ENCODE results near the gene SETD3. TPM values are rescaled to one million over a fixed set of nuclear protein-coding genes. Genes with fewer than 3 reads are reported as not detected.

Gene SETD3
- total RNA-seq, 1 donor from 2014 or later = 99.1 TPM

- intact Hi-C loops (cut with micrococcal nuclease) = no loop called here
- ATAC-seq (peak; percentile 50), DNase-seq (no peak)
Measured at GRCh38 chr14:99468081-99468480, 12.6 kb downstream of the SETD3 start.

DNA sequence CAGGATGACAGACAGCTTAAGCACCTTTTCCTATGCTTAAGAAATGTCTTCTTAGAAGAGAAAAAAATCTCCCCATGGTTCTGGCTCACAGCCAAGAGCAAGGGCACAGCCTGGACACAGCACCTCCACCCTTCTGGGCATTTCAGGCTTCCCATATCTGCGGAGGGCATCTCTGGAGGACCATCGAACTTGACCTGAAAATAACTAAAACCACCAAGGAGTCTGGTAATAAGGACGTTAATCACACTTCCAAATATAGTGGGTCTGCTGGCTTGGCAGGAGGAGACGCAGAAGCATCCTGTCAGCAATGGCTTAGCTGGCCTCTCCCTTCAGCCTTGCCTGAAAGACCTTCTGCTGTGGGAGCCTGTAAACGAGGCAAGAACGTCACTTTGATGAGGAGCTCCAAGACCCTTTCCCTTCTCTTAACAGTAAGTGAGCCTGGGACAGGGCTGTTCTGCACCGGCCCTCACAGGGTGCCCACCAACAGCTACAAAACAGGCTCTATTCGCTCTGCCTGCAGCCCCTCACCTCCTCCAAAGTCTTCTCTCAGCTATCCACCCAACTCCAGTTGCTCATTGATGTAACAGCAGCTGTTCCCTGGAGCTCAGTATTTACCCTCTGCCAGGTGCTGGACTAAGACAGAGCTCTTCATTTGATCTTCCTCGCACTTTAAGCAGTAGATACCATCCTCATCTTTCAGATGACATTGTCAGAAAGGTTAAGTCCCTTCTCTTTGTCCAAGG is 13.2 kb downstream of the SETD3 start:
- ATAC-seq (peak; percentile 72), DNase-seq (no peak)
- intact Hi-C loops (cut with micrococcal nuclease) = no loop called here

DNA sequence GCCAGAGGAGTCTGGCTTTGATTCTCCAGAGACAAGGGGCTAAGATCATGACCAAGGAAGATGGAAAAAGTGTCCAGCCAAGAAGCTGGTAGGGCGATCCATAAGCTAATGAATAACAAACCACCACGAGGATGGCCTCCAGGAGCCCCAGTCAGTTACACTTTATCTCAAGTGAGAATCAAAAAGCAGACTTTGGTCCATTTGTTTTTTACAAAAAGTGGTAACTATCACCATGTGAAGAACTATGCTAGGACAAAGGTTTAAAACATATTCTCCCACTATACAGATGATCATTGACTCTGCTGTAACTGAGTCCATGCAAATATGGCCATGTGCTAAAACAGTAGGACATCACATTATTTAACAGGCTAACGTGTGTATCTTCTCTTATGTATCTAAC is 13.9 kb downstream of the SETD3 start:
- intact Hi-C loops (cut with micrococcal nuclease) = no loop called here
- DNase-seq (no peak), ATAC-seq (no peak)

GRCh38 chr14:99465288-99465687 is 15.4 kb downstream of the SETD3 start:
- DNase-seq (no peak), ATAC-seq (no peak)
- intact Hi-C loops (cut with micrococcal nuclease) = no loop called here

- ATAC-seq = no peak
- intact Hi-C loops (cut with micrococcal nuclease) = no loop called here
- DNase-seq = no peak
Measured at GRCh38 chr14:99463974-99464373, 16.7 kb downstream of the SETD3 start.

DNA sequence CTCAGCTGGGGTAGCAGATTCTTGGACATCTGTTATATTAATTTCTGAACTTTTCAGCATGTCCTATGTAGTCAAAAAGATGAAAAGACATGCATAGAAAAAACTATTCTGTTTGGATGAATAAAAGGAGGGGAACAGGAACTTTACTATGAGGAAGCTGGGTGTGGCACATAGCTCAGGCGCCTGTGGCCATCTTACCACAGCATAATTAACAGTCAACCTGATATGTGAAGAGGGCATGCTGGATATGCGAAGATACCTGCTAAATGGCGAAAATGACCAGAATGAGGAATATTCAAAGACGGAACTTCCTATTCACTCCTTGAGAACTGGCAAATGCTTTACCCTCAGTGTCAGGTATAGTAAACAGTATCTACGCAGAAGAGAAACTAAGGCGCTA is 18.4 kb downstream of the SETD3 start:
- intact Hi-C loops (cut with micrococcal nuclease) = no loop called here
- no peak for DNase-seq
- no peak for ATAC-seq

DNA sequence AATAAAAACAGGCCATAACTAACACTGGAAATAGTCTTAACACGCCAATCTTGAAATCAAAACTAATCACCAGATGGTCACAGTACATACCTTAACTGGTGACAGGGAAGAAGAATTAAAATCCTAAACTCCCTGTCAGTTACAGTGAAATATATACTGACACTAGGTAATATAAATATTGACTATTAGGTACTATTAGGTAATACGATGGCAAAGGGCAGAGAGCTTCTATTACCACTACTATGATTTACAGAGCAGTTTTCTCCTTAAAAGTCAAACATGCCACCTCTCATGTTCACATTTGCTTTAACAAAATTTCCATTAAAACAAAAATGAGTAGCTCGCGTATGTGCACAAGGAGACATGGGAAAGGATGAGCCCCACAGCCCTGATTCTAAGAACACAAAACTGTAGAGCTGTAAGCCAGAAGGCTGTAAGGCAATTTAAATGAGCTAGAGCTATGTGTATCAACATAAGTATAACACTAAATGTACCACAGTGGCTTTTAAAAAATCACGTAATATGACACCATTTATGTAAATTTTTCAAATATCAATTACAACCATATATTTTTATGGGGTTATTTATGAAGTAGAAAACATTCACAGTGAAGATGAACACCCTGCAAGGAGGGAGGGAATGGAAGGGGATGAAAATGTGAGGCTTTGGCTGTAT is 19.1 kb downstream of the SETD3 start:
- intact Hi-C loops (cut with micrococcal nuclease) = no loop called here
- DNase-seq = no peak
- no peak for ATAC-seq

DNA sequence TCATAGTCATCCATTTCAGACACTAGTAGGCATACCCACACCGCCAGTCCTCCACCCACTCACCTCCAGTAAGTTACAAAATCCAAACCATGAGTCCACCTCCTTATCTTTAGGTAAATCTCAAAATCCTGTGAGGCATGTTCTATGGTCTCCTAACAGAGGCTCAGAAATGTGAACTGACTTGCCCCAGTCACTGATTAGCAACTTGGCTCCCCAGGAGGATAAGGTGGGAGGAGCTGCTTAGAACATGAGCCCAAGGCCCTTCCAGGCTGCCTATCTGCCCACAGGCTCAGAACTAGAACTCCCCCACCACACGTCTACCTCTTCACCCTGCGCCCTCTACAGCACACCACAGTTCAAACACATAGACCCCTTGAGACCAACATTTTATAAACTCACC is 19.9 kb downstream of the SETD3 start:
- DNase-seq (no peak), ATAC-seq (no peak)
- intact Hi-C loops (cut with micrococcal nuclease) = no loop called here

DNA sequence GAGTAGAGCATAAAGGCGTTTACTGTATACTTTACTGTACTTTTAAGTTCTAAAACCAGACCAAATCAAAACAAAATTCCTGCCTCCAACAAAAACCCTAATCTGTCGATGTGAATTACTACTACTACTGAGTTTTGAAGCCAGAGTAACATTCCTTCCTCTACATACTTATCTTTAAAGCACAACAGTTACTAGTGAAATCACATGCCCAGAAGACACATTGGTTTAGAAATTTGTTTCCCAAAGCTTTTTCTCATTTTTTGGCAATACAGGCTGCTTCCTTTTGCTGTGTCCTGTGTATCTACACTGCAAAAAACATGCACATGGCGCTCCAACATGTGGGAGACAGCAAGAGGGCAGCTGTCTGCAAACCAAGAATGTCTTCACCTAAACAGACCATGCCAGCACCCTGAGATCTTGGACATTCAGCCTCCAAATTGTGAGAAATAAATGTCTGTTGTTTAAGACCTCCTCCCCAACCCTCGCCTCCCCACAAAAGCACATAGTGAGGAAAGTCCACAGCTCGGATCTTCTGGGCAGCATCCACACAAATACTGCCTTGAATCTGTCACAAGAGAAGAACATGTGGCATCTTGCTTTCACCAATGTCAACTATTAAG is 21.1 kb downstream of the SETD3 start:
- intact Hi-C loops (cut with micrococcal nuclease) = no loop called here
- DNase-seq (no peak), ATAC-seq (no peak)

- intact Hi-C loops (cut with micrococcal nuclease) = no loop called here
- ATAC-seq (no peak), DNase-seq (no peak)
Measured at GRCh38 chr14:99454246-99454645, 26.4 kb downstream of the SETD3 start.

DNA sequence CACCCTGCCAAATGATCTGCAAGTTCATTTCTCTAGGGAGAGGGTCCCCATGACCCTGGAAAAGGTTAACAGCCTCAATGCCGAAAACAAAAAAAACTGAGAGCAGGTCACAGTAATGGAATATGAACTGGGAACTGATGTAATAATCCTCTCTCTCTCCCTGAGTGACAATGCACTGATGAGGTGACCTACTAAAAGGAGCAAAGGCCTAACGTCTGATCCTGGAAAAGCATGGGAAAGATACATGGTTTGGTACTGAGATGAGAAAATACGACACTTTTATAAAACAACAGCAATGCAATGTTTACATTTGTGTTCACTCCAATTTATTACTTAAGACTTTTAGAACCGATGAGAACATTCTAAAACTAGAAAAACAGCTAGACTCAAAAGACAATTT is 27.7 kb downstream of the SETD3 start:
- DNase-seq (no peak), ATAC-seq (no peak)
- intact Hi-C loops (cut with micrococcal nuclease) = no loop called here

DNA sequence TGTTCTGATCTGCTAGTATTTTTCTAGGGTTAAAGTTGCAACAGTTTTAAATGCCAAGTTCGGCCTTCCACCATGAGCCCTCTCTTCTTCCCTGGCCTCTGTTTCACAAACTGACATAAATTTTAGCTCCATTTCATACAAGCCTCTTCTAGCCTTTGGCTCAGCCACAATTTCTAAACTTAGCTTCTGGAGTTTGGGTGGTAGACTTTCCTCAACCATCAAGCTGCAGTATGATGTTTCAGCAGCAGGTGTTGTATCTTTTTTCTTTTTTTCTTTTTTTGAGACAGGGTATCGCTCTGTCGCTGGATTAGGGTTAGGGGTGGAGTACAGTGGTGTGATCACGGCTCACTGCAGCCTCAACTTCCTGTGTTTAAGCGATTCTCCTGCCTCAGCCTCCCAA is 29.4 kb downstream of the SETD3 start:
- ATAC-seq = no peak
- DNase-seq = no peak

GRCh38 chr14:99450266-99450665 is 30.4 kb downstream of the SETD3 start:
- intact Hi-C loops (cut with micrococcal nuclease) = no loop called here
- DNase-seq (no peak), ATAC-seq (no peak)

More for the DNA sequence above, 29.4 kb downstream of the SETD3 start:
- intact Hi-C loops (cut with micrococcal nuclease) = no loop called here

DNA sequence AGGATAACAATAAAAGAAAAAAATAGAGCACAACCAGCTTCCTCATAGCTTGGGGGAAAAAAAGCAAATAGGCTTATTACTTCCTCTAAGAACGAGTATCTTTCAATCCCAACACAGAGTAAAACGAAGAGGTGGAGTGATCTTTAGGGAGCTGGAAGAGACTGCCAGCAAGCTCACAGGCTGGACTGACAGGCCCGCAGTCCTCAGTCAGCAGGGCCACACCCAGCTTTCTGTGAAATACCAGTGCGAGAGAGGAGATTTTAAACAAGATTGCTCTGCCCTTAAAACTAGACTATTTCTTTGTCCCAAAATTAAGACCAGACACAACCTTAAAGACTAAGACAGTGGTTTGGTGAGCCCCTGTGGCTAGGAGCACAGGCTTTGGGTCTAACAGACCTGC is 32.9 kb downstream of the SETD3 start:
- DNase-seq (no peak), ATAC-seq (no peak)

GRCh38 chr14:99445931-99446330 is 34.7 kb downstream of the SETD3 start:
- intact Hi-C loops (cut with micrococcal nuclease) = no loop called here
- no peak for ATAC-seq
- DNase-seq = no peak

More for the DNA sequence above, 32.9 kb downstream of the SETD3 start:
- intact Hi-C loops (cut with micrococcal nuclease) = no loop called here

DNA sequence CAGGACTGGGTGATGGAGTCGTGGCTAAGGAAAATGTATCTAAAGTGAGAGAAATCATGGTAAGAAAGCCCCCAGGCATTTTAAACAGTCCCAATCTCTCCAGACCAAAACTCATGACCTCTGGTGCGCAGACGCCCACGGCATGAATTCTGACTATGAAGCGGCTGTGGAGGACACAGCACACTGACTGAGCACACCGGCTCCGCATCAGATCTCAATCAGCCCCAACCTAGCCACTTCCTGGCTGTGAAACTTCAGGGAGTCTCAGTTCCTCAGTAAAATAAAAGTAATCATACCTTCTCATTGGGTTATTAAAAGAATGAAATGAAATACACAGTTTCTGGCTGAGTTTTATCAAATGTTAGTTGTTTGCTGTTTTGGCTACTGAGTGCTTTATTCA is 38.7 kb downstream of the SETD3 start:
- ATAC-seq (no peak), DNase-seq (no peak)
- intact Hi-C loops (cut with micrococcal nuclease) = no loop called here

DNA sequence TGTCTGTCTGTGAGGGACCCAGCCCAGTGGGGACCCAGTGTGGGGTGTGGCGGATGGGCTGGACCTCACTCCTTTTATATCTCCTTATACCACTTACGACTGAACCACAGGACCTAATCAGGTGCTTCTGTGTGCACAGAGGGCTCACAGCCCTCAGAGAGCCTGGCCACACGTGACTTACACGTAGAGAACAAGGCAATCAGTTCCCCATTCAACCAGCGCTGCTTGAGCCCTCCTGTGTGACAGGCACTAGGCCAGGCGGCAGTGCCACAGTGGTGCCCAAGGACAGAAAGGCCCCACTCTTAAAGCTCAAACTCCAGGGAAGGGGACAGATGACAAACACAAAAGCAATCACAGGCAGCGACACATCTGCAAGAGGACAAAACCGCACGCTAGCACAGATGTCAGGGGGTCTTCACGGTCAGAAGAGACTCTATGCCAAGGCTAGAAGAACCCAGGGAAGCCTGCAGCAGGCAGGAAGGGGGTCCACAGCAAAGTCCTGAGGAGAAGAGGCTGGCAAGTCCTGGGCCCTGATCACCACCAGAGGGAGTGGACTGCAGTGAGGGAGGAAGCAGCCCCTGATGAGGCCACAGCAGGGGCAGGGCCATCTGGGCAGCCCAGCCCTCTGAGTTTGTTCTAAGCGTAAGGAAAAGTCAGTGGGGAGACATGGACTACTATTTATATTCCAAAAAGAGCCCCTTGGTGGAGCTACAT is 39.3 kb downstream of the SETD3 start:
- intact Hi-C loops (cut with micrococcal nuclease) = no loop called here
- DNase-seq (no peak), ATAC-seq (peak; percentile 51)

GRCh38 chr14:99440278-99440677 is 40.4 kb downstream of the SETD3 start:
- no peak for DNase-seq
- intact Hi-C loops (cut with micrococcal nuclease) = no loop called here
- ATAC-seq = no peak

DNA sequence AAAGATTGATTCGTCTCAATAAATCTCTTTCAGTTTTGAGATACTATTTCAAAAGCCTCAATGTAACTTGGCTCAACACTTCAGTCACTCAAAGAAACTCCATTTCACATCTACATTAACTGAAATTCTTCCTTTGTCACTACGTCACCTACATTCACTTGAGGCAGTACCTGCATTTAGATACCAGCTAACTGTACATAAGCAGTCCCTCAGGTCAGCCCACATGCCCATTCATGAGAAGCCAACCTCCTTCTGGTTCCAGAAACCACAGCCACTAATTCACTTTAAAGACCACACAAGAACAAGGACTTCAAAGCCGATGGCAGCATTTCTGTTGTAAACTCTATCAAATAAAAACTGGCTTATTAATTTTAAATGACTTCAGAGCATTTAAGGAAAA is 43.0 kb downstream of the SETD3 start:
- ATAC-seq (no peak), DNase-seq (no peak)
- intact Hi-C loops (cut with micrococcal nuclease) = no loop called here

Data from left ventricle myocardium superior (tissue), 1 donor.